ENCODE results near the gene PLIN4.

Gene PLIN4

GRCh38 chr19:4452230-4452990, 65.9 kb downstream of the PLIN4 start:
- no peak overlapping the region for H3K4me3 ChIP-seq (ENCODE audit: low read length)
- DNase-seq (ENCODE audit: low read depth): no peak
- no peak for TF ChIP-seq CTCF (conservative IDR thresholded peaks at IDR 0.05; ENCODE audit: low read length)
